Small intestine (tissue), 7 donors: ENCODE results near the gene AP1S2. TPM values are rescaled to one million over a fixed set of nuclear protein-coding genes. Genes with fewer than 3 reads are reported as not detected.
"Not testable (repeated sequence)": the region's sequence is repeated elsewhere in the genome, so short reads cannot be mapped to it uniquely, and the experiment has no call there.

Experiments
- DNase-seq, 2 donors: peaks; one replicate each; pipeline versions ENCODE4 v3.0.0 to v3.0.0-alpha.2; 2013
- FAIRE-seq: peaks from 2 replicates; lab custom pipeline; 2012; peaks lifted over from hg19 to GRCh38; lab: Jason Lieb, UNC
- H3K27ac ChIP-seq, 3 donors: one replicate each; pipeline ENCODE4 v1.5.1; 2013; ENCODE audit warnings: low read length in 2 of 3, mild to moderate bottlenecking in 2 of 3, control low read depth in 1 of 3, inconsistent platforms in 1 of 3, low read depth in 1 of 3, moderate library complexity in 1 of 3
- H3K27me3 ChIP-seq, 3 donors: one replicate each; pipeline ENCODE4 v1.6.1; 2013; ENCODE audit warnings: low read length in 3 of 3, inconsistent platforms in 1 of 3; ENCODE audit not compliant: control insufficient read depth in 3 of 3, insufficient read depth in 3 of 3
- H3K36me3 ChIP-seq, 3 donors: one replicate each; pipeline ENCODE4 v1.6.1; 2013; ENCODE audit warnings: low read length in 3 of 3, inconsistent platforms in 1 of 3, low read depth in 1 of 3, mild to moderate bottlenecking in 1 of 3, moderate library complexity in 1 of 3; ENCODE audit not compliant: control insufficient read depth in 3 of 3, insufficient read depth in 2 of 3
- H3K4me1 ChIP-seq, 3 donors: one replicate each; pipeline ENCODE4 v1.6.1; 2013; ENCODE audit warnings: low read length in 2 of 3, inconsistent platforms in 1 of 3, low read depth in 1 of 3, mild to moderate bottlenecking in 1 of 3, moderate library complexity in 1 of 3; ENCODE audit not compliant: control insufficient read depth in 3 of 3, insufficient read depth in 2 of 3
- H3K4me3 ChIP-seq, 3 donors: one replicate each; pipeline ENCODE4 v1.5.1; 2013; ENCODE audit warnings: low read length in 3 of 3, control low read depth in 1 of 3, inconsistent platforms in 1 of 3, low read depth in 1 of 3, mild to moderate bottlenecking in 1 of 3, moderate library complexity in 1 of 3
- H3K9me3 ChIP-seq, 2 donors: one replicate each; pipeline ENCODE4 v1.6.1; 2013; ENCODE audit warnings: low read depth in 1 of 2, low read length in 1 of 2; ENCODE audit not compliant: control insufficient read depth in 2 of 2, insufficient read depth in 1 of 2
- WGBS, 3 donors: extraction: QIAGEN DNeasy Blood & Tissue Kit; methylation state at CpG; one replicate each; pipeline ENCODE4 v1.1.7; 2013; 5-methylcytosine and 5-hydroxymethylcytosine counted together
- polyA plus RNA-seq, 4 donors: library from polyadenylated mRNA; stranded (reverse) in 3 of 4; unstranded in 1 of 4; fragments of 200-250 nt in 3 of 4; fragments of 120-200 nt in 1 of 4; gene quantifications; one replicate each; pipeline versions ENCODE4 v1.2.1 to v1.2.3, GENCODE V29; 2013
- donor health status: healthy with polysubstance abuse.
- donor health status: control.
- donor health status: control.
- donor health status: Bipolar disorder and iron deficiency.
- donor health status: healthy.

The AP1S2 gene
- polyA plus RNA-seq, 4 donors: 8.6 to 22.9 (median 14.5) TPM

GRCh38 chrX:15882704-15883539, 28.3 kb upstream of the AP1S2 start:
- Histone ChIP-seq H3K27ac (no peak overlapping the region), H3K27me3 (no peaks in the 10 kb centered on the region), H3K9me3 (peaks cover 0 to 8% of the 10 kb centered on the region in 2 donors), H3K4me1 (peaks cover 0 to 5% (median 0%) of the 10 kb centered on the region in 3 donors), H3K4me3 (no peak overlapping the region), H3K36me3 (no peaks in the 10 kb centered on the region)
- 43 to 71% (median 48%) methylated on average over 5 of the region's 5 CpGs for WGBS, 3 donors
- DNase-seq: no peak
- FAIRE-seq: no peak

DNA sequence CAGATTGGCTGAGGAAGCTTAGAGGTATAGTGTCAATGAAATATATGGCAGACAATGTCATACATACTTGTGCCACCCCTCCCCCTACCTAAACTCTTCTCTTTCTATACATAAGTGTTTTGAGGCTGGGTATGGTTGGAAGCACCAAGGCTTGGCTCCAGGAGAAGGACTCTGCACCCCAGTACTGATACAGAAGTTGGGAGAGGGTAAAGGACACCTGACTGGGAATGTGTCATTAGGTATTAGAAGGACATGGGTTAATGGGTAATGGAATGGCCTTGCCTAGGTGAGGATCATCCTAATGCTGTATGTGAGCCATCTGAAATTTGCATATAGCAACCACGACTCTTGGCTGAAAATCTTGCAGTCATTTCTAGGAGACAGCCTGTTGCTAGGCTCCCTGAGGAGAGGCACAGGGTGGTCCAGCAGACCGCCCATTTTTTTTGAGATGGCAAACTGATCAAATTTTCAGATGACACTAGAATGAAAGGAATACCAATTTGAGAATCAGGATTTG, 26.8 kb upstream of the AP1S2 start:
- FAIRE-seq (no peak), DNase-seq (peak; percentile 50 to 78)
- Histone ChIP-seq H3K36me3 (no peaks in the 10 kb centered on the region), H3K9me3 (peaks cover 0 to 8% of the 10 kb centered on the region in 2 donors), H3K4me1 (peaks cover 0 to 5% (median 0%) of the 10 kb centered on the region in 3 donors), H3K27ac (no peak overlapping the region), H3K27me3 (no peaks in the 10 kb centered on the region), H3K4me3 (no peak overlapping the region)
- 55 to 66% (median 57%) methylated on average over 2 of the region's 2 CpGs for WGBS, 3 donors

- not testable (repeated sequence) for FAIRE-seq, H3K27ac ChIP-seq, H3K4me3 ChIP-seq, H3K27me3 ChIP-seq, DNase-seq, H3K36me3 ChIP-seq, H3K9me3 ChIP-seq, H3K4me1 ChIP-seq
- WGBS, 3 donors: 40 to 68% (median 47%) methylated on average over 1 of the region's 1 CpG
Measured at GRCh38 chrX:15877914-15878313, 23.3 kb upstream of the AP1S2 start.

DNA sequence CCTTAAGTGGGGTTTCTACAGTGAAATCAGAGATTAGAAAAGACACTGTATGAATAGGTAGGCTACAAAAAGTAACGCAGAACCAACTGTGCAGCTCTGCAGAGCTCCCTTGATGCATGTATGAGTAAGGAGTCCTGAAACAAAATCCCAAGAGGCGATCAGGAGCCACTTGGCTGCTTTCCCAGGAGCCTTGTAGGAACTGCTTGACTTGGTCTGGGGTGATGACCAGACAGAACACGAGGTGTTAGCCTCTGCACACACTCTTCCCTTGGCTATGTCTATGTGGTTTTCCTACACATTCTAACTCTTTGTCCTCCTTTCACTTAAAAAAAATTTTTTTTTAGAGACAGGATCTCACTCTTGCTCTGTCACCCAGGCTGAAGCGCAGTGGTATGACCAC, 22.8 kb upstream of the AP1S2 start:
- WGBS, 3 donors: 70 to 81% (median 74%) methylated on average over 4 of the region's 4 CpGs
- no peaks in the 10 kb centered on the region for H3K27me3 ChIP-seq
- FAIRE-seq (no peak), DNase-seq (no peak)
- no peak overlapping the region for H3K27ac ChIP-seq
- H3K4me1 ChIP-seq: peaks cover 0 to 10% (median 0%) of the 10 kb centered on the region in 3 donors
- H3K9me3 ChIP-seq: peaks cover 0 to 8% of the 10 kb centered on the region in 2 donors
- H3K4me3 ChIP-seq: no peak overlapping the region
- H3K36me3 ChIP-seq: no peaks in the 10 kb centered on the region

GRCh38 chrX:15874672-15875071, 20.1 kb upstream of the AP1S2 start:
- FAIRE-seq (no peak), DNase-seq (peak; percentile 21 to 64)
- H3K9me3 ChIP-seq: peaks cover 0 to 8% of the 10 kb centered on the region in 2 donors
- no peak overlapping the region for H3K27ac ChIP-seq
- 21 to 61% (median 22%) methylated on average over 3 of the region's 3 CpGs for WGBS, 3 donors
- no peaks in the 10 kb centered on the region for H3K36me3 ChIP-seq
- peaks cover 0 to 4% (median 0%) of the 10 kb centered on the region in 3 donors for H3K4me1 ChIP-seq
- H3K4me3 ChIP-seq: no peak overlapping the region
- no peaks in the 10 kb centered on the region for H3K27me3 ChIP-seq

DNA sequence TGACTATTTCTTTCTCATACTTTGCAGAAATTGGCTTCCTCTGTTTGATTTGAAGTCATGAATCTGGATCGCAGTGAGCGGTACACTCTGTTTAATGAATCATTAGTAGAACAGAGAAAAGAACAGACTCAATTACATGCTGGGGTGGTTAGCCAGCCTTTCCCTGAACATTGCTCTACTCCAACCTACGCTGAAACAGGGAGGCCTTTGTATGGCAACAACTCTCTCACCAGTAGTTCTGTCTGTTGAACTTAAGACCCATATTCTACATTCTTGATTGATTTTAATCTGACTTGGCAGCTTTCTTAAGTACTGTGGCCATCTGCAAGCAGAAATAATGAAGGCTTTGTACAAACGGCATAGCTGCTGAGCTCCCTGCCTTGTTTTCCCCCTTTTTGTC, 19.0 kb upstream of the AP1S2 start:
- no peak overlapping the region for H3K4me3 ChIP-seq
- DNase-seq: peak; percentile 25 to 53
- peaks cover 0 to 4% (median 0%) of the 10 kb centered on the region in 3 donors for H3K4me1 ChIP-seq
- no peaks in the 10 kb centered on the region for H3K36me3 ChIP-seq
- FAIRE-seq: no peak
- H3K9me3 ChIP-seq: no peaks in the 10 kb centered on the region
- 14 to 46% (median 37%) methylated on average over 4 of the region's 4 CpGs for WGBS, 3 donors
- peak overlapping the region in 1 of 3 donors; percentile 38 for H3K27ac ChIP-seq
- H3K27me3 ChIP-seq: no peaks in the 10 kb centered on the region

DNA sequence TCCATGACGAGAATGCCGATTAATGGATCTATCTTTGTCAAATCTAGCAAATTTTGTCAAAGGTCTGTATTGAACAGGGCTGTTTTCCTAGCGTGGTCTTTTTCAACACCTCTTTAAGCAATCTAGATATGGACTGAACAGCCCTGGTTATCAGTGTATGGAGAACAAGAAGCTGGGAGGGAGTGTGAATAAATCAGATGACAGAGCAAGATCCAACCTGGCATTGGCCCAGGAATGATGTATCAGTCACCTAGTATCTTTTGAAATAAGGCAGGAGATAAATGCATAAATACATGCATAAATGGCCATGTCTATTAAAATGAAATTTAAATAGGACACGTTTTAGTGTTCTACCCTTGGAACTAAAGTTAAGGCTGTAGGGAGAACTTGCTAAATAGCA, 15.7 kb upstream of the AP1S2 start:
- H3K27ac ChIP-seq: no peak overlapping the region
- H3K4me3 ChIP-seq: no peak overlapping the region
- FAIRE-seq (no peak), DNase-seq (no peak)
- 54 to 79% (median 62%) methylated on average over 4 of the region's 4 CpGs for WGBS, 3 donors
- H3K9me3 ChIP-seq: no peaks in the 10 kb centered on the region
- no peaks in the 10 kb centered on the region for H3K27me3 ChIP-seq
- H3K36me3 ChIP-seq: no peaks in the 10 kb centered on the region
- peaks cover 0 to 4% (median 0%) of the 10 kb centered on the region in 3 donors for H3K4me1 ChIP-seq

DNA sequence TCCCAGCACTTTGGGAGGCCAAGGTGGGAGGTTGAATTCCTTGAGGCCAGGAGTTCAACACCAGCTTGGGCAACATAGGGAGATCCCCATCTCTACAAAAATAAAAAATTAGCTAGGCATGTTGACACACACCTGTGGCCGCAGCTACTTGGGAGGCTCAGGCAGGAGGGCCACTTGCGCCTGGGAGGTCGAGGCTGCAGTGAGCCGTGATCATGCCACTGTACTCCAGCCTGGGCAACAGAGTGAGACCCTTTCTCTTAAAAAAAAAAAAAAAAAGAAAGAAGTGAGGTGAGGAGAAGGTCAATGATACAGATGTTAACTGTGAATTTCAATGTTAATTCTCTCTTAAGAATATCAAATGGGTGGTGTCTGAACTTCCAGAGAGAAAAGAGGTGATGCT, 15.1 kb upstream of the AP1S2 start:
- H3K27ac ChIP-seq: no peak overlapping the region
- DNase-seq (no peak), FAIRE-seq (no peak)
- no peaks in the 10 kb centered on the region for H3K27me3 ChIP-seq
- H3K9me3 ChIP-seq: no peaks in the 10 kb centered on the region
- 93 to 98% (median 94%) methylated on average over 4 of the region's 4 CpGs for WGBS, 3 donors
- no peaks in the 10 kb centered on the region for H3K36me3 ChIP-seq
- H3K4me3 ChIP-seq: no peak overlapping the region
- H3K4me1 ChIP-seq: peaks cover 0 to 4% (median 0%) of the 10 kb centered on the region in 3 donors
